ENCODE results near the gene CYP2W1. TPM values are rescaled to one million over a fixed set of nuclear protein-coding genes. Genes with fewer than 3 reads are reported as not detected.
A peak's percentile ranks its signal among the peaks of the same experiment; 100 is the strongest.

The CYP2W1 gene
- polyA plus RNA-seq, 1 donor (not counting 4 experiments of a cell fraction or from before 2014, with no cell fraction given) = 0.05 TPM

DNA sequence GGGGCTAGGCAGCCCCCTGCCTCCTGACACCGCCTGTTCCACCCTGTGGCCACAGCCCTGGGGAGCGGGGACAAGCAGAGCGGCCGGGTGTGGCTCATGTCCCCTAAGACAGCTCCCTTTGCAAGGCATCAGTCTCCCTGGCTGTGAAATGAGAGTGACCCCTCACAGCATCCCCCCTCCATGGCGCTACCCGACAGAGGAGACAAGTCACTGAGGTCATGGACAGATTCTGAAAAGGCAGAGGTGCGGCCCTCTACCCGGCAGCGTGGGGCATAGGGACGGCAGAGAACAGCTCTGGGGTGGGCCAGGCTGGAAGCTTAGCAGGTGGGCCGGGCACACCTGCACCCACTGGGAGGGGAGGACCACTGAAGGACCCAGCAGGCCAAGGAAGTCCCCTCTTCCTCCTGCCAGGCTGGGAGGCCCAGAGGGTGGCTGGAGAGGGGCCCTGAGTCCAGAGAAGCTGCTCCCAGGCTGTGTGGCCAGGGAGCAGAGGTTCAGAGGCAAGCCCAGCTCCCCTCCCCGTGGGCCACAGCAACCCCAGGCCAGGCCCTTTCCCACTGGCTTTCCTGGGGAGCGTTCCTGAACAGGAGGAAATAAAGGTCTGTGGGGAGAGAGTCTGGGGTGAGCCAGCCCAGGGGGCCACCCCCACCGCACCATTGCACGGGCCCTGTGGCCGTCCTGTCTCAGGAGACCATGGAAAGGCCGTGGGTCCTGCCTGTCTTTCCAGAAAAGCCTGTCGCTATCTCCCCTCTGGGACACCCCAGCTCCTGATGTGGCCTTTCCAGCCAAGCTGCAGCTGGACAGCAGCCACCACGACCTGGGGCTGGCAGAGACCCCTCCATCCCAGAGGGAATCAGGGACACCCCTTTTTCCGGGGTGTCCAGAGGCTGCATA is 30.2 kb upstream of the CYP2W1 start:
- no peak for DNase-seq (ENCODE audit: low read depth, low spot score)
- Histone ChIP-seq H3K9me3 (ENCODE audit: control insufficient read depth, low read depth, low read length) (no peaks in the 10 kb centered on the region), H4K20me1 (ENCODE audit: control insufficient read depth, extremely low read depth, insufficient read depth, low read length) (peaks cover 2% of the 10 kb centered on the region), H3K4me2 (ENCODE audit: control insufficient read depth, extremely low read depth, insufficient read depth, low read depth, low read length) (no peak overlapping the region), H3K79me2 (ENCODE audit: control insufficient read depth, insufficient read depth, low read length) (no peaks in the 10 kb centered on the region), H3K36me3 (ENCODE audit: control insufficient read depth in 2 of 2, extremely low read depth in 1 of 2, insufficient read depth in 2 of 2, low read length in 2 of 2) (no peaks in the 10 kb centered on the region), H3K4me3 (ENCODE audit: control insufficient read depth in 2 of 3, extremely low read depth in 1 of 3, insufficient read depth in 2 of 3, low read depth in 1 of 3, low read length in 3 of 3) (peak overlapping the region in 1 of 3 experiments; percentile 48), H2AFZ (ENCODE audit: control insufficient read depth, low read length) (no peak overlapping the region), H3K4me1 (ENCODE audit: control insufficient read depth, extremely low read depth, insufficient read depth, low read length) (no peaks in the 10 kb centered on the region), H3K27ac (ENCODE audit: control insufficient read depth, insufficient read depth, low read length) (no peak overlapping the region), H3K9ac (ENCODE audit: control insufficient read depth, extremely low read depth, insufficient read depth, low read length) (no peak overlapping the region), H3K9me1 (ENCODE audit: control insufficient read depth, extremely low read depth, insufficient read depth, low read length) (no peaks in the 10 kb centered on the region), H3K27me3 (ENCODE audit: control insufficient read depth, extremely low read depth, insufficient read depth, low read length) (peaks cover 16% of the 10 kb centered on the region)
- no peak for FAIRE-seq
- dilution Hi-C loops (cut with MboI; ENCODE audit: extremely low pct_ligation_motif_present, low sequenced_read_pairs) = no loop called here
- no peak for TF ChIP-seq EZH2 (IDR thresholded peaks at IDR 0.05; ENCODE audit: low read length)
- TF ChIP-seq, protein P1, sequence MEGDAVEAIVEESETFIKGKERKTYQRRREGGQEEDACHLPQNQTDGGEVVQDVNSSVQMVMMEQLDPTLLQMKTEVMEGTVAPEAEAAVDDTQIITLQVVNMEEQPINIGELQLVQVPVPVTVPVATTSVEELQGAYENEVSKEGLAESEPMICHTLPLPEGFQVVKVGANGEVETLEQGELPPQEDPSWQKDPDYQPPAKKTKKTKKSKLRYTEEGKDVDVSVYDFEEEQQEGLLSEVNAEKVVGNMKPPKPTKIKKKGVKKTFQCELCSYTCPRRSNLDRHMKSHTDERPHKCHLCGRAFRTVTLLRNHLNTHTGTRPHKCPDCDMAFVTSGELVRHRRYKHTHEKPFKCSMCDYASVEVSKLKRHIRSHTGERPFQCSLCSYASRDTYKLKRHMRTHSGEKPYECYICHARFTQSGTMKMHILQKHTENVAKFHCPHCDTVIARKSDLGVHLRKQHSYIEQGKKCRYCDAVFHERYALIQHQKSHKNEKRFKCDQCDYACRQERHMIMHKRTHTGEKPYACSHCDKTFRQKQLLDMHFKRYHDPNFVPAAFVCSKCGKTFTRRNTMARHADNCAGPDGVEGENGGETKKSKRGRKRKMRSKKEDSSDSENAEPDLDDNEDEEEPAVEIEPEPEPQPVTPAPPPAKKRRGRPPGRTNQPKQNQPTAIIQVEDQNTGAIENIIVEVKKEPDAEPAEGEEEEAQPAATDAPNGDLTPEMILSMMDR (optimal IDR thresholded peaks at IDR 0.05 in 1 of 3, IDR thresholded peaks at IDR 0.05 in 1 of 3, conservative IDR thresholded peaks at IDR 0.05 in 1 of 3; ENCODE audit: extremely low read depth in 1 of 3, insufficient read depth in 2 of 3, low read length in 3 of 3) = no peak

DNA sequence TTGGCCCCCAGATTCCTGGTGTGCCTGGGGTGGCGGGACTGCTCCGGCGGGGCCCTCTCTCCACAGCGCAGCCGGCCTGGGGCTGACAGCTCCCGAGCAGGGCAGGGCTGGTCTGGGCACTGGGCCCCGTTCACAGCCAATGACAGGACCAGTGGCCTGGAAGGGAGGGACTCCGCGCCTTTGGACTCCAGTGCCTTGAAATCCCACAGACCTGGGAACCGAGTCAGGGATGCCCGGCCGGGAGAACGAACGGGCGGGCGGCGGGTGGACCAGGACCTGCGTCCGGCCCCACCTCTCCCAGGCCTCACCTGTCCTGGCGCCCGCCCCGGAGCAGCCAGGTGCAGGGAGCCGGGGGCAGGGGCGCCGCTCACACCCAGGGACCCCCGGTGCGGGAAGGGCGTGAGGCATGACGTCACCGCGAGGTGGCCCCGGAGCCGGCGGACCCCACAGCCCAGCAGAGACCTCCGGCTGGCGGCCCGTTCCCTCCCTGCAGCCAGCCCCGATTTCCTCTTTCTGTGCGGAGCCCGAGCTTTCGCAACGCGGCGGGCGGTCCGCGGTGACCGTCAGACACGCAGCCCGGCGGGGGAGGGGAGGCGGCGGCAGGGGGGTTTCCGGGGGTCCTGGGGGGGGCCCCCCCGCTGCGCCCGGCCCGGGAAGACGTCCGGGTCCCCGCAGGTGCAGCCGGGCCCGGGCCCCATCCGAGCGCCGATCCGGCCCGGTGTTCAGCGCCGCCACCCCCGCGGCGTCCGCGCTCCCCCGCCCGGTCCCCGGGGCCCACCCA is 29.2 kb upstream of the CYP2W1 start:
- Histone ChIP-seq H3K9ac (ENCODE audit: control insufficient read depth, extremely low read depth, insufficient read depth, low read length) (no peak overlapping the region), H3K27me3 (ENCODE audit: control insufficient read depth, extremely low read depth, insufficient read depth, low read length) (peaks cover 16% of the 10 kb centered on the region)
- dilution Hi-C loops (cut with MboI; ENCODE audit: extremely low pct_ligation_motif_present, low sequenced_read_pairs) = no loop called here

More for the DNA sequence above, 29.2 kb upstream of the CYP2W1 start:
- Histone ChIP-seq H2AFZ (ENCODE audit: control insufficient read depth, low read length) (no peak overlapping the region), H3K79me2 (ENCODE audit: control insufficient read depth, insufficient read depth, low read length) (no peaks in the 10 kb centered on the region), H3K9me1 (ENCODE audit: control insufficient read depth, extremely low read depth, insufficient read depth, low read length) (no peaks in the 10 kb centered on the region), H3K4me3 (ENCODE audit: control insufficient read depth in 2 of 3, extremely low read depth in 1 of 3, insufficient read depth in 2 of 3, low read depth in 1 of 3, low read length in 3 of 3) (peak overlapping the region; percentile 48 to 64 (median 52)), H3K4me1 (ENCODE audit: control insufficient read depth, extremely low read depth, insufficient read depth, low read length) (no peaks in the 10 kb centered on the region), H4K20me1 (ENCODE audit: control insufficient read depth, extremely low read depth, insufficient read depth, low read length) (peaks cover 2% of the 10 kb centered on the region), H3K9me3 (ENCODE audit: control insufficient read depth, low read depth, low read length) (no peaks in the 10 kb centered on the region), H3K4me2 (ENCODE audit: control insufficient read depth, extremely low read depth, insufficient read depth, low read depth, low read length) (peak overlapping the region; percentile 58), H3K27ac (ENCODE audit: control insufficient read depth, insufficient read depth, low read length) (no peak overlapping the region), H3K36me3 (ENCODE audit: control insufficient read depth in 2 of 2, extremely low read depth in 1 of 2, insufficient read depth in 2 of 2, low read length in 2 of 2) (no peaks in the 10 kb centered on the region)
- TF ChIP-seq EZH2 (IDR thresholded peaks at IDR 0.05; ENCODE audit: low read length) = no peak
- TF ChIP-seq, protein P1 (optimal IDR thresholded peaks at IDR 0.05 in 1 of 3, IDR thresholded peaks at IDR 0.05 in 1 of 3, conservative IDR thresholded peaks at IDR 0.05 in 1 of 3; ENCODE audit: extremely low read depth in 1 of 3, insufficient read depth in 2 of 3, low read length in 3 of 3) = no peak
- FAIRE-seq = no peak
- DNase-seq (ENCODE audit: low read depth, low spot score) = no peak
